Astrocyte of the cerebellum (primary cell): ENCODE data around the gene NMT1.

Experiments
- DNase-seq: peaks from one replicate; pipeline ENCODE4 v3.0.0-alpha.2; 2011; ENCODE audit warnings: low read depth
- H3K4me3 ChIP-seq: 2 replicates; pipeline ENCODE4 v1.5.1; 2011; ENCODE audit warnings: mild to moderate bottlenecking, low read depth, low read length, moderate library complexity
- in situ Hi-C: cut with HindIII; loops from 2 replicates; pipeline ENCODE4 v1.10.0; 2017; ENCODE audit warnings: low sequenced_read_pairs
- TF ChIP-seq, protein P1 (sequence below): IDR thresholded peaks from 2 replicates; pipeline ENCODE4 v1.5.1; 2012; ENCODE audit warnings: low read length, low read depth, moderate library complexity, mild to moderate bottlenecking; ENCODE audit errors: missing control alignments

The NMT1 gene

GRCh38 chr17:45145035-45145389, 83.9 kb downstream of the NMT1 start:
- DNase-seq, result no peak
- TF ChIP-seq, protein P1, sequence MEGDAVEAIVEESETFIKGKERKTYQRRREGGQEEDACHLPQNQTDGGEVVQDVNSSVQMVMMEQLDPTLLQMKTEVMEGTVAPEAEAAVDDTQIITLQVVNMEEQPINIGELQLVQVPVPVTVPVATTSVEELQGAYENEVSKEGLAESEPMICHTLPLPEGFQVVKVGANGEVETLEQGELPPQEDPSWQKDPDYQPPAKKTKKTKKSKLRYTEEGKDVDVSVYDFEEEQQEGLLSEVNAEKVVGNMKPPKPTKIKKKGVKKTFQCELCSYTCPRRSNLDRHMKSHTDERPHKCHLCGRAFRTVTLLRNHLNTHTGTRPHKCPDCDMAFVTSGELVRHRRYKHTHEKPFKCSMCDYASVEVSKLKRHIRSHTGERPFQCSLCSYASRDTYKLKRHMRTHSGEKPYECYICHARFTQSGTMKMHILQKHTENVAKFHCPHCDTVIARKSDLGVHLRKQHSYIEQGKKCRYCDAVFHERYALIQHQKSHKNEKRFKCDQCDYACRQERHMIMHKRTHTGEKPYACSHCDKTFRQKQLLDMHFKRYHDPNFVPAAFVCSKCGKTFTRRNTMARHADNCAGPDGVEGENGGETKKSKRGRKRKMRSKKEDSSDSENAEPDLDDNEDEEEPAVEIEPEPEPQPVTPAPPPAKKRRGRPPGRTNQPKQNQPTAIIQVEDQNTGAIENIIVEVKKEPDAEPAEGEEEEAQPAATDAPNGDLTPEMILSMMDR, result no peak
- in situ Hi-C loops, result no loop called here
- no peak overlapping the region for H3K4me3 ChIP-seq

DNA sequence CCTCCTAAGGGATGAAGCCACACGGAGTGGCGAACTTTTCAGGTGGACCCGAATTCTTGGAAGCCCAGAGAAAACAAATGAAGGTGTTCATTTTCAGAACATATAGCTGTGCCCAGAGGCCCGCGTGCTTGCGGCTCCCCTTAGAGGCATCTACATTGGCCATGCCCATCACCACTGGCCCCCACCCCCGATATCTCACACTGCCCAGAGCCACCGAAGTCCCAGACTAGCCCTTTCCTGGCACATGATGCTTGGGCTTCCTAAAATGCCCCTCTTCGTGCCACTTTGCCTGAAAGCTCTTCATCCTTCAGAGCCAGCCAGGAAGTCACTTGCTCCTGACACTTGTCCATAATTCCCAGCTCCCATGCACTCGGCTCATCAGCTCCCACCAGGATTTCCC, 85.0 kb downstream of the NMT1 start:
- H3K4me3 ChIP-seq, result no peak overlapping the region
- in situ Hi-C loops, result no loop called here
- TF ChIP-seq, protein P1, result no peak

DNA sequence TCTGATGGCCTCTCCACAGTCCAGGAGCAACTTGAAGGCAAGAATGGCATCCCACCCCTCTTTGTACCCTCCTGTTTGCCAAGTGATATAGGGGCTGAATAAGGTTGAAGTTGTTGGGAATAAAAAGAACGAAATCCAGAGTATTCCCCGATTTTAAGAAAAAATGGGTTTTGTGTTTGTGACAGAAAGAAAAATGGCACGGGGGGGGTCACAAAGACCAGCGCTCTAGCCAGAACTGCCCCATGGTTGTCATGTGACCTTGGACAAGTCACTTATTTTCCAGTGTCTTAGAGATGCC, 85.4 kb downstream of the NMT1 start:
- in situ Hi-C loops, result no loop called here
- H3K4me3 ChIP-seq, result no peak overlapping the region
- no peak for DNase-seq
- TF ChIP-seq, protein P1, result no peak

More for the DNA sequence above, 85.0 kb downstream of the NMT1 start:
- DNase-seq, result no peak

DNA sequence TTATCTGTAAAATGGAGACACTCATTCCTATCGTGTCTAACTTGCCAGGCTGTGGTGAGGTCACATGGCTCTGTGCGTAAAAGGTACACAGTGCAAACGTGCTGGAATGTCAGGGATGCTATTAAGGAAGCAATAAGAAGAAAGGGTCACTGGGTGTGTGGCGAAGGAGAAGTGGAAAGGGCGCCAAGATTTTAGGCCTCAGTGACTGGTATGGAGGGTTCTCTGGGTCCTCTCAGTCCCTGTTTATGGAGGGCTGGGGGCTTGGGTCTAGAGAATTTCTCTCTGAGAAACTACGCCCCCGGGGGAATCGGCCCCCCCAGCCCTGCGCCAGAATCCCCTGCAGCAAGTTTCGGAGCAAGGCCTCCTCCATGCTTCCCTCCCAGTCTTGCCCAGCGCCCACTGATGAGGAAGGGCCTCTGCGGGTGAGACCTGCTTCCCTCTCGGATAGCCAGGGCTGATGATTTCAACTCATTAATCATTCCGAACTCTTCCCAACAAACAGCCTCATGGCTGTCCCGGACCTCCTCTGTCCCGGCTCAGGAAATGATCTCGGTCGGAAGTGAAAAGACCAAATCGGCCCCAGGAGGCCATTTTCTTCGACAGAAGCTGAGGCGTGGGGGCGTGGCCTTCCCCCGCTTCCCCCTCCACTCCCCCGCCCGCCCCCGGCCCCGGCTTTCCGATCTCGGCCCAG, 85.9 kb downstream of the NMT1 start:
- peak overlapping the region; percentile 78 for H3K4me3 ChIP-seq
- TF ChIP-seq, protein P1, result no peak
- in situ Hi-C loops, result no loop called here
- DNase-seq, result no peak

DNA sequence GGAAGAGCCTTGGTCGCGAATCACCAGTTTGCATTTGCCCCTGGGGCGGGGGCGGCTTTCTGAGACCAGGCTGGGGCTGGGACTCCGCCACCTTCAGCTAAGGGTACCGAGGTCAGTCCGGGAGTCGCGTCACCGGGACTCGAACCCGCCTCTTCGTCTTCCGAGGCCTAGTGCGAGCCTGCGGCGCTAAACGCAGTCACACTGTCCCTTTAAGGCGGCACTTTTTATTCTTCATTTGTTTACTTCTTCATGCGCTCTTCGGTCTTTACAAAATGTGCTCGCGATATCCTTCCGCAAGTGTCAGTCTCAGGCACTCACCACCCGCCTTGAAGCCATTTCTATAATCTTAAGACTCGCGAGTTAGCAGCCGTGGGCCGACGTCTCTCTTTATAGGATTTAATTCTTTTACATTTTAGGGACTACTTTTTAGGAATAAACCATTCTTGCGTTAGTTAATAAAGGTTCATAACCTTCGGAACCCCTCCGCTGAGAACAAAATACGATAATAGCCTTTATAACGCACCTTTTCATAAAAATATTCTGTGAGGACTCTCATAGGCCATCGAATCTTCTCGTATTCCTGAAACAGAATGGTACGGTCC, 86.6 kb downstream of the NMT1 start:
- peak; percentile 93 for DNase-seq
- in situ Hi-C loops, result no loop called here
- TF ChIP-seq, protein P1, result no peak
- H3K4me3 ChIP-seq, result peak overlapping the region; percentile 78

DNA sequence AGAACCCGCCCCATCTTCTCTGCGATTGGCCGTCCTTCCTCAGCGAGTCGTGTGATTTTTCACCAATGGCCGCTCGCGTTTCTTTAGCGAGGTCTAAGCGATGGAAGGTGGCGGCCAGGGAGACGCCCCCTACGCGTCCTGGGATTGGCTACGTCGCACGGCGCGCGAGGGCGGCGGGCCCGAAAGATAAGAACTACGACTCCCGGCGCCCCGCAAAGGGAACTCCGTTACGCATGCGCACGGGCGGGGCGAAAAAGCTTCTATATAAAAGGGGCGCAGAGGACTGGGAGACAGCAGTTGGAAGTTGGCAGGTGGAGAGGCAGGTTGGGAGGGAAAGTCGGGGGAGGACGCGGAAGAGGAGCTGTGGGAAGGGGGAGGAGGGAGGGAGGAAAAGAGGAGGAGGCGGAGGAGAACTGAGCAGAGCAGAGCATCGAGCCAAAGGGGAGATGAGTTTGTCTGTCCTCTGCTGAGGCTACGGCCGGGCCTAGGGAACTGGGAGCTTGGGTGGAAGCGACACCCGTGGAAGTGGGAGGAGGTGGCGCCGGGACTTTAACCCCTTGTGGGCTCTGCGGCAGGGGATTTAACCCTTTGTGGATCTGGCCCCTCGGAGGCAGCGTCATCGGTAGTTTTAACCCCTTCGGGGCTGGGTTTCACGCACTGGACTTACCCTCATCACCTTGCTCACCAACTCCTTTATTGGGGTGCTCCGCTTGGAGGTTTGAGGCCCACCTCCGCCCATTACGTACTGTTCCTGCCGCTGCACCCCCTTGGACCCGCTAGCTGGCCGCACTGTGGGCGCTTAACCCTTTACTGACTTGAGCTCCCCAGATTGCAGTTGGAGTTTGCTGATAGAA, 87.3 kb downstream of the NMT1 start, which contains the start of gene HEXIM1:
HEXIM1 (plus strand) TSS at position 293 of the 854 bp plus-strand sequence. CDS start 716 bp downstream, outside the sequence.
- H3K4me3 ChIP-seq, result peak within 1 kb of the TSS; percentile 78
- peak; percentile 99 for DNase-seq
- in situ Hi-C loops, result no loop called here
- TF ChIP-seq, protein P1, result no peak
